NCI-H2029 (cell line): ENCODE measurements around the gene PCBP4.

Experiments used
- DNase-seq: peaks from one replicate; lab custom pipeline; 2025; lab: John Stamatoyannopoulos, UW

Gene PCBP4

GRCh38 chr3:51971350-51971749 lies 4.1 kb upstream of the PCBP4 start:
- DNase-seq: no peak

GRCh38 chr3:51970606-51971300 lies 3.5 kb upstream of the PCBP4 start:
- DNase-seq: no peak

- DNase-seq: no peak
Measured at GRCh38 chr3:51969841-51970240, 2.6 kb upstream of the PCBP4 start.

DNA sequence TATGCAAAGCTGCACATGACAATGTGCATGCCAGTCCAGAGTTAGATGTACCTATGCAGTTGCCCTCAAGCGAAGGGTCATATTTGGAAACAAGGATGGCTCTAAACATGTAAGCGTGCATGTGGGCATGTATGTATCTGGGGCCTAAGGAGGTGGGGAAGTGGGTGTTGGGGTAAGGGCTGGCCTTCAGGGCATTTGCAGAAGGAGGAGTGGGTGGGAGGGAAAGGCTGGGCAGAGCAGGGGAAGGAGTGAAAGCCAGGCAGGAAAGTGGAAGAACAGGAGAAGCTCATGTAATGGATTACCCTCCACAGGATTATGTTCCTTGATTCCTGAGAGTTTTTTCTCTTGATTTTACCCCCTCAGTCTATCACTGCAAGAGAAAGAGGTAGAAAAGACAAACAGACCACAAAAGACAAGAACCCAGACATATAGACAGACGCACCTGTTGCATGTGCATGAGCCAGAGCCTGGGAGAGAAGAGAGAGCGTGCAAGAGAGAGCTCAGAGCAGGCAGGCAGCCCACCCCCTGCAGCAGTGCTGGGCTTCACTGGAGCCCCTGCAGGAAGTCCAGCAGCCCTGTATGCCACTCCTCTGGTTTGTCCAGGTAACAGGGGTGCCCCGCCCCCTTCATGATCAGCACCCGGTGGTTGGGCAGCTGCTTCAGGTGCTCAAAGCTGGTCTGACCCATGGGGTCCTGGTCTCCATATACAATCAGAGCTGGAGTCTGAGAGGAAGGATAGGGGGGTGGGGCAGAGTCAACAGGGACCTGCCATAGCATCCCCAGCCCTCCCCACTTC lies 1.8 kb upstream of the PCBP4 start:
- no peak for DNase-seq

GRCh38 chr3:51968170-51968775 lies 1.0 kb upstream of the PCBP4 start:
- DNase-seq: no peak

GRCh38 chr3:51966922-51967383 lies 301 bp downstream of the PCBP4 start:
- DNase-seq: no peak

DNA sequence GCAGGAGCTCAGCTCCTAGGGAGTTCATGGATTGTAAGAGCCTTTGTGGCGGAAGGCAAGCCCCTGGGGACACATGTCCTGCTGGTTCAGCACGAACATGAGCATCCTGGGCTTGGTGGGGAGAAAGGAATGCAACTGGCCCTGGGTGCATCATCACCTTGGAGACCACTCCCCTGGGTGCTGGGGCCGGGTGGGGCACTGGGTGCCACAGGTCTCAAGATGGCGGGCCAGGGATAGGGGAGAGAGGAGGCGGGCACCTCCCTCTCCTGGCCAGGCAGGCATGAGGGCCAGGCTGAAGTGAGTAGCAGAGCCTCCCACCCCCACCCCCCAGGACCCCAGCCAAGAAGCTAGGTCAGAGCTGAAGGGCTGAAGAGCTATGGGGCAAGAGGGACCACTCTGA lies 768 bp downstream of the PCBP4 start:
- no peak for DNase-seq

GRCh38 chr3:51966016-51966415 lies 1.2 kb downstream of the PCBP4 start:
- no peak for DNase-seq

DNA sequence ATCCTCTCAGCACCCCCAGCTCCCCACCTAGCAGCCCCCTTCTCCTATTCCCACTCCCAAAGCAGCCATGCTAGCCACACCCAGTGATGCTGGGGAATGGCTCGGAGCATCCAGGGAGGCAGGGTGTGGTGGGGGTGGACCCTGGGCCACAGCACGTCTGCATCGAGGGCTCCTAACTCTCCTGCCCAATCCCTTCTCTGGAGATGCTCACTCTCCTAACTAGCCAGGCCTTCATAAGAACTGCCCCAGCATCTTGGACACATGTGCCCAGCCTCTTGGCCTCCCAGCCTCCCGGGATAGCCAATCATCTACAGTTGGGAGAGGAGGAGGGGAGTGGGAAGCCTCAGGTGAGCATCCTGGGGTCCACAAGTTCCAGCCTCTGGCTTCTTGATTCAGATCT lies 2.7 kb downstream of the PCBP4 start:
- DNase-seq: no peak

DNA sequence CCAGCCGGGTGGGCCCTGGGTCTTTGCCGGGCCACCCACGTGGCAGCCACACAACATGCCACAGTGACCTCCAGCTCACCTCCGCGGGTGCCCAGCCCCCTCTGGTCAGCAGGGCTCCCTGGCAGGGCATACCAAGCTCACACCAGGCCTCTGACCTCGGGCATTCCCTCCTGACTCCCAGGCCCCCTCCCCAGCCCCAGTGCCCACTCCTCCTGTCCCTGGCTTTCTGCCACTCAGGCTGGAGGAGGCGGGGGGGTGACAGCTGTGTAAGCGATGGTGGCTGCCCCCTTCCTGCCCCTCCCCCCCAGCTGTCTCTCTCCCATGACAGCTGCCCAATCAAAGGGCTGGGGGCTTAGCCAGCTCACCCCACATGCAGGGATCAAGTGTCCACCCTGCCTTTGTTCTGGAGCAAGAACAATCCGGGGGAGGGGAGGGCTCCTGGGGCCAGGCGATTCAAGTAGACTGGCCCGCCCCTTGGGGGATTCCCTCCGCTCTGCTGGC lies 3.3 kb downstream of the PCBP4 start:
- DNase-seq: no peak

- DNase-seq: no peak
Measured at GRCh38 chr3:51962854-51963530, 4.3 kb downstream of the PCBP4 start.

DNA sequence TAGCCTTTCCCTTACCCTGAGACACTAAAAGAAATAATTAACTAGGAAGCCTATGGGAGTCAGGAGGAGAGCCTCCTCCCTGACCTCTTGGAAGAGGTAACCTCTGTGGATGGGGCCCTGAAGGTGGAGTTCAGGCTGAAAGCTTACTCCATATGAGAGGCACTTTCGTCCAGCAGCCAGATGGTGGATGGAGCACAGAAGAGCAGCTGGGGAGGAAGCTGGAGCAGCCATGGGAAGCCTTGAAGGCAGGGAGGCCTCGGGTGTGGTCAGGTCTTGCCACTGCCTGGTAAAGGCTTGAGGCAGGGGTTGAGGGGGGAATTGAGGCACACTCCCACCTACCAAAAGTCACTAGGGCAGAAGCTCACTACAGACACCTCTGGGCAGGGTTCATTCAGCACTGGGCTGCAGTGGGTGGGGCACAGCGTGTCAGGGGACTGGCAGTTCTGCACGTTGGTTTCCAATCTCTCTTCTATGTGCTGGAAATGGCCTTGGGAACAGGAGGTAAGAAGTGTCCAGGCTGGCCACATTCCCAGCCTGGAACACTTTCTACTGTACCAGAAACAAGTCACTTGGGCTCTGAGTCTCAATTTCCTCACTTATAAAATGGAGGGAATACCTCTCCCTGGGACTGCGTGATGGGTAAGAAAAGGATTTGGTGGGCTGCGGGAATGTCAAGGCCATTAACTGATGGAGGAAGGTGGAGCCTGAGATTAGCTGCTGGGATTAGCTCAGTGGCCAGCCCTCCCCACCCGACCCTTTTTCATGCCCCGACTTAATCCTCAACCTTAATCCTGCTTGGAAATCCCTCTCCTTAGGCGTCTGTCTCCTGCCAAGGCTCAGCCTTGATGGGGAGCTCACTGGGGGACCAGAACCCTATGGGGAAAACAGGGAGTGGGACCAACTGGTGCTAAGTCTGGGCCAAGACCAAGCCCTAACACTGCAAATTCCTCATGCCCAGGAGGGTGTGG lies 5.4 kb downstream of the PCBP4 start:
- DNase-seq: no peak

DNA sequence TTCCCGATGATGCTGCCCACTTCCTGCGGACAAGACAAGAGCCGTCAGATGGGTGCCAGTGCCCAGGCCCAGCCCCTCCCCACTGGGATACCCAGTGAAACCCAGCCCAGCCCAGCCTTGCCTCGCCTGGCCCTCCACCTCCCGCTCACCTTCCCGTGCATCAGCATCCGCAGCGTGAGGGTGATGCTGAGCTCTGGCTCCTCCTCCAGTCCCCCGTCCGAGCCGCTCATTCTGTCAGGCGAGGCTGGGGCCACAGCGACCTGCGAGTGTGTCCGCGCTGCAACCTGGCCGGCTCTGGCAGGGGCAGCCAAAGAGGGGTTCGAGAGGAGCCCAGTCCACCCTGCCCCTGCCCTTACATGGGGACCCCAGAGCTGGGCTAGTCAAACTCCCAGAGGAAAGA lies 6.2 kb downstream of the PCBP4 start:
- no peak for DNase-seq

GRCh38 chr3:51960386-51960785 lies 6.9 kb downstream of the PCBP4 start:
- DNase-seq: no peak

- no peak for DNase-seq
Measured at GRCh38 chr3:51959651-51960050, 7.6 kb downstream of the PCBP4 start.

GRCh38 chr3:51958603-51959521 lies 8.4 kb downstream of the PCBP4 start:
- DNase-seq: no peak

DNA sequence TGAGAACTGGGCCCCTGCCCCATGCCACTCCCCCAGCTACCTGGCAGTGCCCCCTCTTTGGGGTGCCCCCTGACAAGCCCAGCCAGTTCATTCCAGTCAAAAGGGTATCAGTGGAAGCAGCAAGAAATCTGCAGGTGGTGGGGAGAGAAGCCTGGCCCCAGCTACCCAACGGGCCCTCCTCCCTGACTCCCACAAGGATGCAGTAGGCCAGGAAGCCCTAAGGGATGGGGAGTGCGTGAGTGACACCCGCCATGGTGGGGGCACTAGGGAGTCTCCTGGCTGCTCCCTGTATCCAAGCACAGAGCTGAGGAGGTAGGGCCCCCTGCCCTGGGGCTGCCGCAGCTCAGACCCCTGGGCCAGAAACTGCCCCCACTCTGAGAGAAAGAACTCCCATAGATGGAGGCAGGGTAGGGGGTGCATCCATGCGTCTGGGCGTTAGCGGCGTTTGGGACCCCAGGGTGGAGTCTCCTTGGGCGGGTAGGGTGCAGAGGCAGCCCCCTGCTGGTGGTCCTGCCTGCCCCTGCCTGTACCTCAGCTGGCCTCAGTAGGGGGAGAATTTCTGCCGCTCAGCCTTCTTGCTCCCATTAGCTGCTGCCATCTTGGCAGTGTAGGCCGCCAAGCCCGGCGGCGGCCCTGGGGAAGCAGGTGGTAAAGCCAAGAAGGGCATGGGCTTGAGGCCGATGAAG lies 9.6 kb downstream of the PCBP4 start:
- no peak for DNase-seq

DNA sequence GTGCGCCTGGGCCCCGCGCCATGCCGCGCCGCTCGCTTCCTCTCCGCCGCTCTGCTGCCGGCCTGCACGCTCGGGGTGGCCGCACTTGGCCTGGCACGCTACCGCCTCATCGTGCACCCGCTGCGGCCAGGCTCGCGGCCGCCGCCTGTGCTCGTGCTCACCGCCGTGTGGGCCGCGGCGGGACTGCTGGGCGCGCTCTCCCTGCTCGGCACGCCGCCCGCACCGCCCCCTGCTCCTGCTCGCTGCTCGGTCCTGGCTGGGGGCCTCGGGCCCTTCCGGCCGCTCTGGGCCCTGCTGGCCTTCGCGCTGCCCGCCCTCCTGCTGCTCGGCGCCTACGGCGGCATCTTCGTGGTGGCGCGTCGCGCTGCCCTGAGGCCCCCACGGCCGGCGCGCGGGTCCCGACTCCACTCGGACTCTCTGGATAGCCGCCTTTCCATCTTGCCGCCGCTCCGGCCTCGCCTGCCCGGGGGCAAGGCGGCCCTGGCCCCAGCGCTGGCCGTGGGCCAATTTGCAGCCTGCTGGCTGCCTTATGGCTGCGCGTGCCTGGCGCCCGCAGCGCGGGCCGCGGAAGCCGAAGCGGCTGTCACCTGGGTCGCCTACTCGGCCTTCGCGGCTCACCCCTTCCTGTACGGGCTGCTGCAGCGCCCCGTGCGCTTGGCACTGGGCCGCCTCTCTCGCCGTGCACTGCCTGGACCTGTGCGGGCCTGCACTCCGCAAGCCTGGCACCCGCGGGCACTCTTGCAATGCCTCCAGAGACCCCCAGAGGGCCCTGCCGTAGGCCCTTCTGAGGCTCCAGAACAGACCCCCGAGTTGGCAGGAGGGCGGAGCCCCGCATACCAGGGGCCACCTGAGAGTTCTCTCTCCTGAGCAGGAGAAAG lies 11.1 kb downstream of the PCBP4 start:
- DNase-seq: no peak
